Left forelimb (tissue), 1 donor: Measurements from ENCODE around the gene RPS27A.
"Not testable (repeated sequence)": the region's sequence is repeated elsewhere in the genome, so short reads cannot be mapped to it uniquely, and the experiment has no call there.

Source experiments
- DNase-seq: peaks from one replicate; pipeline ENCODE4 v3.0.0-alpha.2; 2018; ENCODE audit warnings: low spot score

Gene RPS27A

DNA sequence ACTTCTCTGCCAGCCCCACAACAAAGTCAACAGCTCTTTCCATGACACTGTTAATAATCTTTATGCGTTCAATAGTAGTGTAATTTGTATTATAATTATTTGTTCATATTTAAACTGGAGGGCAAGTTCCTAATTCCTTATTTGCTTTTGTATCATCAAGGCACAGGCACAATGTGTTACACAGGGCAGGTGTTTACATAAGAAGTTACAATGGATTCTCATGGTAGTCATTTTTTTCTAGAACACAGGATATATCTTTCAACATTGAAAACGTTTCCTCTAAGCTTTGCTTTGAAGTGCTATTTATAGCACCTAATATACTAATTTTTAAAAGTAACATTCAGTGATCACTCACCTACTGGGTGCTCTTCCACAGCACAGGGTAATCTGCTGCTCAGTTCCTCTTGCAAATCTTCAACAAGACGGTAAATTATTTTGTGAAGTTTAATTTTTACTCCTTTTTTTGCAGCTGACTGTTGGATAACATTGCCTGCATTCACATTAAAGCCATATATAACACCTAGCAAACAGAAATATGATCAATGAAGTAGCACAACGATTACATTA lies 7.3 kb downstream of the RPS27A start:
- DNase-seq = no peak

- not testable (repeated sequence) for DNase-seq
Measured at GRCh38 chr2:55241582-55241981, 9.1 kb downstream of the RPS27A start.

DNA sequence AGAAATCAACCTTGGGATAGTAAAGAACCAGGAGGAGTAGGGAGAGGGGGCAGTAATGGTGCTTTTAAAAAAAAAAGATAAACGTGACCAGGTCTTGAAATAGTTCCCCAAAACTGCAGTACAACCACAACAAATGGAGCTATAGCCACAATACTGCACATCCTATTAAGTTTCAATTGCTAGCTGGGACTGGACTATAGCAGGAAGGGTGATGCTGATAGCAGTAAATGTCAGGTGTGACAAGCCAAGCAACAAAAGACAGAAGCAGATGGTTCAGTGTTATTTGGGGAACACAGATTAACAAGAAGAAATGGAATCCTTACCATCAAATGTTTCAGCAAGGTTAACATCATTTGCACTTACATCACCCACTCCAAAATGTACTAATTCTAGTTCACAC lies 10.1 kb downstream of the RPS27A start:
- DNase-seq = no peak

DNA sequence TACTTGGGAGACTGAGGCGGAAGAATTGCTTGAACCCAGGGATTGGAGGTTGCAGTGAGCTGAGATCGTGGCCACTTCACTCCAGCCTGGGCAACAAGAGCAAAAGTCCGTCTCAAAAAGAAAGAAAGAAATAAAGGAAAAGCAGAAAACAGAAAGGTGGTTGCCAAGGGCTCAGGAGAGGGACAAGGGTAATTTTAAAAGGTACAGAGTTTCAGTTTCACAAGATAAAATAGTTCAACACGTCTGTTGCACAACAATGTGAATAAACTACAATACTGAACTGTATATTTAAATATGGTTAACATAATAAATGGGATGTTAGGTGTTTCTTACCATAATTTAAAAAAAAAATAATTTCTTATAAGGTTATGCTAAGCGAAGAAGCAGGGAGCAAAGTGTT lies 12.9 kb downstream of the RPS27A start:
- no peak for DNase-seq

GRCh38 chr2:55247025-55247424 lies 14.5 kb downstream of the RPS27A start:
- DNase-seq = no peak

GRCh38 chr2:55252832-55253231 lies 20.3 kb downstream of the RPS27A start:
- DNase-seq = no peak

- not testable (repeated sequence) for DNase-seq
Measured at GRCh38 chr2:55259586-55259985, 27.1 kb downstream of the RPS27A start.

GRCh38 chr2:55268288-55268906 lies 35.9 kb downstream of the RPS27A start:
- no peak for DNase-seq

DNA sequence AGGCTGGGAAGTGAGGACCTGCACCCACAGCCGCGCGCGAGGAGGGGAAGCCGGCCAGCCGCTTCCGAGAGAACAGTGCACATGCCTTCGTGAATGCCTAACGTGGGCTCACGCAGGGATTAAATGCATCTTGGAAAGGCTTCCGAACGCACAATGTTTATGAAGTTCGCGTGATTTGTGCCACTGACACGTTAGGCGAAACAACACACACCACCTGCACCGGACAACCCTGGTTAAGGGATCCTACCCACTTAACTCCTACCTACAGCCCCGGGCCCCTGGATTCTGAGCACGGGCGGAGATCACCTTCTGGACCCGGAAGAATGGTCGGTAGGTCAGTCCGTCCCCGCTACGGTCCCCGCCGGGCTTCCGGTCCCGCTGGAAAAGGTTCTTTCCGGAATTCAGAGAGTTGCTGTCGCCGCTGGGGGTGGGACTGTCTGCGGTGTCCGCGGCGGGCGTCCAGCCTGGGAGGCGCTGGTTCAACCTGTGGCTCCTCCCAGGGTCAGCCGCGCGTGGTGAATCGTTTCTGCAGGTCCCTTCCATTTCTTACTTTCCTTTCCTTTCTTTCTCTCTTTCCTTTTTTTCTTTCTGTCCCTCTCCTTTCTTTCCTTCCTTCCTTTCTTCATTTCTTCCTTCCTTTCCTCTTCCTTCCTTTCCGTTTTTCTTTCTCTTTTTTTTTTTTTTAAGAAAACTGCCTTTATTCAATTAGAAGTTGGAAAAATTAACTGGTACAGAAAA lies 36.6 kb downstream of the RPS27A start, which contains the start of gene MTIF2:
MTIF2 (minus strand) TSS at position 325 of the 738 bp plus-strand sequence. CDS start 5,373 bp downstream, outside the sequence.
- DNase-seq = peak; percentile 97

- no peak for DNase-seq
Measured at GRCh38 chr2:55269645-55269990, 37.1 kb downstream of the RPS27A start.

DNA sequence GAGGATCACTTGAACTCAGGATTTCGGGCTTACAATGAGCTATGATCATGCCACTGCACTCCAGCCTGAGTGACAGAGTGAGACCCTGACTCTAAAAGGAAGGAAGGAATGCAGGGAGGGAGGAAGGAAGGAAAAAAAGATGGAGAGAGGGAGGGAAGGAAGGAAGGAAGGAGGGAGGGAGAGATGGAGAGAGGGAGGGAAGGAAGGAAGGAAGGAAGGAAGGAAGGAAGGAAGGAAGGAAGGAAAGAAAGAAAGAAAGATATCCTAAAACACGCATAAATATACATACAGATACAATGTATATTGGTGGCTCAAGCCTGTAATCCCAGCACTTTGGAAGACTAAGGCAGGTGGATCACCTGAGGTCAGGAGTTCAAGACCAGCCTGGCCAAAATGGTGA lies 41.9 kb downstream of the RPS27A start:
- DNase-seq = not testable (repeated sequence)

DNA sequence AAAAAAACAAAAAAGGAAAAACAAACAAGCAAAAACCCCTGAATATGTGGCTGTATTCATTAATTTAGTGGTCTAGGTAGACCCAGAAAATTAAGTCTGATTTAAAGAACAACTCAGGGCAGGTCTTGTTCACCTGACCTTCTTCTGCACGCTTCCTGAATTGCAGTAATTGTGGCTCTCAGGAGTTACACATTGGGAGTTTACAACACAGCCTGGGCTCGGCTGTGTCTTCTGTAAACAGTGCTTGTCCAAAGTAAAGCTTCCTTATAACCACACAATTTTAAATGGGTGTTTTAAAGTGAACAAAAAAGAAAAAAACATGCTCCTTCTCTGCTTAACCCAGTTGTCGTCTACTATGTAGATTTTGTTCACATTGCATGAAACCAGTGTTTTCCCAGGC lies 44.8 kb downstream of the RPS27A start:
- no peak for DNase-seq

GRCh38 chr2:55279214-55279835 lies 46.8 kb downstream of the RPS27A start:
- DNase-seq = not testable (repeated sequence)

DNA sequence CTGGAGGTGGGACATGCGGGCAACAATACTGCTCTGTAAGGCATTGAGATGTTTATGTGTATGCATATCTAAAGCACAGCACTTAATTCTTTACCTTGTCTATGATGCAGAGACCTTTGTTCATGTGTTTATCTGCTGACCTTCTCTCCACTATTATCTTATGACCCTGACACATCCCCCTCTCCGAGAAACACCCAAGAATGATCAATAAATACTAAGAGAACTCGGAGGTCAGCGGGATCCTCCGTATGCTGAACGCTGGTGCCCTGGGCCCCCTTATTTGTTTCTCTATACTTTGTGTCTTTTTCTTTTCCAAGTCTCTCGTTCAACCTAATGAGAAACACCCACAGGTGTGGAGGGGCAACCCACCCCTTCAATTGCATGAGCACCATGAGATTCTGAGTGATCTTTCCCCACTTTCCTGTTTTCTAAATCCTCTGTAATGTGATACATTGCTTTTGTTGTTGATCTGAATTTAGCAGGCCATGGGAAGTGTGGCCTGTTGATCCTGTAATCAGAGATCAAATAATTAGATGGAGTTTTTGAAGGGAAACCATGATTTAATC lies 47.5 kb downstream of the RPS27A start:
- not testable (repeated sequence) for DNase-seq

- DNase-seq = not testable (repeated sequence)
Measured at GRCh38 chr2:55280851-55281546, 48.5 kb downstream of the RPS27A start.

GRCh38 chr2:55282110-55282917 lies 49.8 kb downstream of the RPS27A start:
- DNase-seq = peak; percentile 92

- DNase-seq = no peak
Measured at GRCh38 chr2:55283083-55283482, 50.6 kb downstream of the RPS27A start.
